Measurements from ENCODE around the gene FFAR1.

Gene FFAR1

DNA sequence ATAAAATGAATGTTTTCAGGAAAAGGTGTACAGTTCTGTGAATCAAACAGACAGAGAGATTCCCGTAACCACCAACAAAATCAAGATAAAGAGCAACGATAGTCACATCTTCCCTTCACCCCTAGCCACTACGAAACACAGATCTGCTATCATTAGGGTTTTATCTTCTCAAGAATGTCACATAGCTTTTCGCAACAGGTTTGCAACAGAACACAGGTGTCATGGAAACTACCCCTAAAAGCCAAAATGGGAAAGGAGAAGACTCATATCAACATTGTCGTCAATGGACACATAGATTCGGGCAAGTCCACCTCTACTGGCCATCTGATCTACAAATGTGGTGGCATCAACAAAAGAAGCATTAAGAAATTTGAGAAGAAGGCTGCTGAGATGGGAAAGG, 34.2 kb downstream of the FFAR1 start:
- DNase-seq (ENCODE audit: low spot score): no peak
- TF ChIP-seq, protein P1, sequence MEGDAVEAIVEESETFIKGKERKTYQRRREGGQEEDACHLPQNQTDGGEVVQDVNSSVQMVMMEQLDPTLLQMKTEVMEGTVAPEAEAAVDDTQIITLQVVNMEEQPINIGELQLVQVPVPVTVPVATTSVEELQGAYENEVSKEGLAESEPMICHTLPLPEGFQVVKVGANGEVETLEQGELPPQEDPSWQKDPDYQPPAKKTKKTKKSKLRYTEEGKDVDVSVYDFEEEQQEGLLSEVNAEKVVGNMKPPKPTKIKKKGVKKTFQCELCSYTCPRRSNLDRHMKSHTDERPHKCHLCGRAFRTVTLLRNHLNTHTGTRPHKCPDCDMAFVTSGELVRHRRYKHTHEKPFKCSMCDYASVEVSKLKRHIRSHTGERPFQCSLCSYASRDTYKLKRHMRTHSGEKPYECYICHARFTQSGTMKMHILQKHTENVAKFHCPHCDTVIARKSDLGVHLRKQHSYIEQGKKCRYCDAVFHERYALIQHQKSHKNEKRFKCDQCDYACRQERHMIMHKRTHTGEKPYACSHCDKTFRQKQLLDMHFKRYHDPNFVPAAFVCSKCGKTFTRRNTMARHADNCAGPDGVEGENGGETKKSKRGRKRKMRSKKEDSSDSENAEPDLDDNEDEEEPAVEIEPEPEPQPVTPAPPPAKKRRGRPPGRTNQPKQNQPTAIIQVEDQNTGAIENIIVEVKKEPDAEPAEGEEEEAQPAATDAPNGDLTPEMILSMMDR (IDR thresholded peaks at IDR 0.05; ENCODE audit: extremely low read depth, missing control alignments): no peak

DNA sequence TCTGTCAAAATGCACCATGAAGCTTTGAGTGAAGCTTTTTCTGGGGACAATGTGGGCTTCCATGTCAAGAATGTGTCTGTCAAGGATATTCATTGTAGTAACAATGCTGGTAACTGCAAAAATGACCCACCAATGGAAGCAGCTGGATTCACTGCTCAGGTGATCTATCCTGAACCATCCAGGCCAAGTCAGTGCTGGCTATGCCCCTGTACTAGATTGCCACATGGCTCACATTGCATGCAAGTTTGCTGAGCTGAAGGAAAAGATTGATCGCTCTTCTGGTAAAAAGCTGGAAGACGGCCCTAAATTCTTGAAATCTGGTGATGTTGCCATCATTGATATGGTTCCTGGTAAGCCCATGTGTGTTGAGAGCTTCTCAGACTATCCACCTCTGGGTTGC, 35.8 kb downstream of the FFAR1 start:
- TF ChIP-seq, protein P1 (IDR thresholded peaks at IDR 0.05; ENCODE audit: extremely low read depth, missing control alignments): no peak
- no peak for DNase-seq (ENCODE audit: low spot score)

DNA sequence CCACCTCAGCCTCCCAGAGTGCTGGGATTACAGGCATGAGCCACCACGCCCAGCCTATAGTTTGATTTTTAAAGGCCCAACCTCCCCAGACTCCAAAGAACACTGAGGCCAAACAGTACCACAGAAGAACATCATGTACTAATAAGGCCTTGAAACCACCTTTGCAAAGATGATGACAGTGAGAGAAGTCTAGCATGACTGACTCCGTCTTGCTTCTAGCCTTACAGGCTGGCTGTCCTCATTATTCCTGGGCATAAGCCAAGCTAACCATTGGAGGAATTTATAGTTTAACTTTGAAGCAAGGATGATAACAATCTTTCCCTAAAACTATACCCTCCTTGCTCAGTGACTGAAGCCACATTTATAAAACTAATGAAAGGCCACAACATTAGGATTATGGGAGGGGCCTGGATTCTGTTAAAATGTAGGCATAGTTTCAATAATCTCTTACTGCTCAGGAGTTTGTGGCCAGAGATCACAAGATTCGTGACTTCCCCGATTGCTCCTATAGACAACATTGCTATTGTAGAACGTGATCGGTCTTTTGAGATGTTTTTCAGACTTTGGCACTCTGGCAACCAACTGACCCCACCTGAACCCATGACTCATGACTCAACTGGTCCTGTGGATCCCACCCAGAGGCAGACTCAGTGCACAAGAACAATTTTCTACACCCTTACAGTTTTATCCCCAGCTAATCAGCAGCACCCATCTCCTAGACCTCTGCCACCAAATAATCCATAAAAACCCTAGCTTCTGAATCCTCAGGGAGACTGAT, 40.8 kb downstream of the FFAR1 start:
- no peak for DNase-seq (ENCODE audit: low spot score)
- TF ChIP-seq, protein P1 (IDR thresholded peaks at IDR 0.05; ENCODE audit: extremely low read depth, missing control alignments): no peak

DNA sequence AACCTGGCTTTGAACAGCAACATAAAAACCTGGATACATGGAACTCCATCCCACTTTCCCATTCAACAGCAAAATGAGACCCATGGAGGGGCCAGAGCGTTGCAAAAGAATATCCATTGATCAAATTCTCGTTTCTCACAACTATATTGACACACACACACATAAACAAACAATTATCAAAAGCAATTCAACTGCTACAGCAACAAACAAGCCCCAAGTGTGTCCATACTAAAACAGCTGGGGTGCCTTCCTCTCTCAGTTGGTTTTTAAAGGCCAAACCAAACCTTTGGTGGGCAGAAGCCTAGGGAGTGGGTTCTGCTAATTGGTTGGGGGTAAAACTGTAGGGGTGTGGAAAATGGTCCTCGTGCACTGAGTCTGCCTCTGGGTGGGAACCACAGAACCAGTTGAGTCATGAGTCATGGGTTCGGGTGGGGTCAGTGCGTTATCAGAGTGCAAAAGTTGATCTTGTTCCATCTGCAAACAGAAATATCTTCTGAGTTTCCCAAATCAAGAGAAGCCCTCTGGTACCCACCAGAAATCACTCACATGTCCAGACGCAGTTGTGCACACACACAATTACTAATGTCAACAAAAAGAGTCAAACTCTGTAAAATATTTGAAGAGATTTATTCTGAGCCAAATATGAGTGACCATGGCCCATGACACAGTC, 41.6 kb downstream of the FFAR1 start:
- no peak for DNase-seq (ENCODE audit: low spot score)
- TF ChIP-seq, protein P1 (IDR thresholded peaks at IDR 0.05; ENCODE audit: extremely low read depth, missing control alignments): no peak

DNA sequence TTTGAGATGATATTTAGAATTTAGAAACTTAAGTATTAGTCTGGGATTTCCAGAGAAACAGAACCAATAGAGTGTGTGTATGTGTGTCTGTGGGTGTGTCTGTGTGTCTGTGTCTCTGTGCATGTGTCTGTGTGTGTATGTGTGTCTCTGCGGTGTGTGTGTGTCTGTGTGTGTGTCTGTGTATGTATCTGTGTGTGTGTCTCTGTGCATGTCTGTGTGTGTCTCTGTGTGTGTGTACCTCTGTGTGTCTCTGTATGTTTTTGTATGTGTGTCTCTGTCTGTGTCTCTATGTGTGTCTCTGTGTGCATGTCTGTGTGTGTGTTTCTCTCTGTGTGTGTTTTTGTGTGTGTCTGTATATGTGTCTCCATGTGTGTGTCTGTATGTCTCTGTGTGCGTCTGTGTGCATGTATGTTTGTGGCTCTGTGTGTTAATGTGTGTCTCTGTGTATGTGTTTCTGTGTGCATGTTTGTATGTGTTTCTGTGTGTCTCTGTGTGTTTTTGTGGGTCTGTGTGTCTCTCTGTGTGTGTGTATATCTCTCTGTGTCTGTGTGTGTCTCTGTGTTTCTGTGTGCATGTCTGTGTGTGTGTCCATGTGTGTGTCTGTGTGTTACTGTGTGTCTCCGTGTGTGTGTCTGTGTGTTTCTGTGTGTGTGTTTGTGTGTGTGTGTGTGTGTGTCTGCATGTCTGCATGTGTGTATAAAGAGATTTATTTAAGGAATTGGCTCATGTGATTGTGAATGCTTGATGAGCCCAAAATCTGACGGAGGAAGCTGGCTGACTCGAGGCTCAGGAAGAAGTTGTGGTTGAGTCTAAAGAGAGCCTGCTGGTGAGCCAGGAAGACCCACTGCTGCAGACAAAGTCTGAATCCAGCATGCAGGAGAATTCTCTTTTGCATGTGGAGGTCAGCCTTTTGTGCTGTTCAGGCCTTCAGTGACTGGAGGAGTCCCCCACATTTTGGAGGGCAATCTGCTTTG, 45.3 kb downstream of the FFAR1 start:
- DNase-seq (ENCODE audit: low spot score): no peak
- TF ChIP-seq, protein P1 (IDR thresholded peaks at IDR 0.05; ENCODE audit: extremely low read depth, missing control alignments): no peak

DNA sequence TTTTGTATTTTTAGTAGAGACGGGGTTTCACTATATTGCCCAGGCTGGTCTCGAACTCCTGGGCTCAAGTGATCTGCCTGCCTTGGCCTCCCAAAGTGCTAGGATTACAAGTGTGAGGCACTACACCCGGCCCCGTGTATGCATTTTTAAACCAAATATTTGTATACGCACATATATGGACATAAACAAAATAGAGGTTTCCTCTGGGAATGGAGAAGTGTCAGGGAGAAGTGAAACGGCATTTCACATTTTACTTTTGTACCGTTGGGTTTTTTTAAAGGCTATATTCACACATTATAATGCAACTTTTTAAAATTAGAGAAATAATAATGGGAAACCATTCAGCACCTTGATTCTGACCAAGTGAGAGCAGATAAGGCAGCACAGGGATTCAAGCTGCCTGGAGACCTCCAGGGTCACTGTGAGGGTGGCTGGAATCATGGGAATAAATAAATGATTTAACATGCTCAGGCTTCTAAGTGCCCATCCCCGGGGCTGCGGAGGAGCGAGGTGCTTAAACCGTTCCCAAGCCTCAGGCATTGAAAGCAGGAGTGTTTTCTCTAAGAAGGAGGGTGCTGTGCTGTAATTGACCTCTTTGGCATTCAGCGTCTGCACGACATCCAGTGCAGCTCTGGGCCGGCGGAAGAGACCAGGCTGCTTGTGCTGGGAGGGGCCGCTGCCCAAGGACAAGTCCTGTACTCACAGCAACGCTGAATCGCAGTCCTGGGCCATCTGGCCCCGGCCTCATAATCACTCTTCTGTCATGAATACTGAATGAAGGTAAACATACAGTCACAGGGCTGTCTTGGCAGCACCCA, 47.9 kb downstream of the FFAR1 start:
- TF ChIP-seq, protein P1 (IDR thresholded peaks at IDR 0.05; ENCODE audit: extremely low read depth, missing control alignments): no peak
- no peak for DNase-seq (ENCODE audit: low spot score)

Measured in GM20000 (cell line).